Fibroblast of skin of abdomen (primary cell): ENCODE measurements around the gene DNAAF3.

Source experiments
- DNase-seq: peaks from one replicate; pipeline ENCODE4 v3.0.0-alpha.2; 2013

The DNAAF3 gene

GRCh38 chr19:55153652-55154264 is 12.7 kb downstream of the DNAAF3 start:
- DNase-seq: no peak

DNA sequence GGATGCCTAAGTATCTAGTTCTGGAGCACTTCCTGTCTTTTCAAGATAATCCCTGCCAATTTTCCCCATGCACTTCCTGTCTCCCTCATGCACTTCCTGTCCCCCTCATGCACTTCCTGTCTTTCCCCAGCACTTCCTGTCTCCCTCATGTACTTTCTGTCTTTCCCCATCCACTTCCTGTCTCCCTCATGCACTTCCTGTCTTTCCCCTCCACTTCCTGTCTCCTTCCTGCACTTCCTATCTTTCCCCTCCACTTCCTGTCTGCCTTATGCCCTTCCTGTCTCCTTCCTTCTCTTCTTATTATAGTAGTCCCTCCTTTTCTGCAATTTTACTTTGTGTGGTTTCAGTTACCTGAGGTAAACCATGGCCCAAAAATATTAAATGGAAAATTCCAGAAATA is 14.4 kb downstream of the DNAAF3 start:
- no peak for DNase-seq

- no peak for DNase-seq
Measured at GRCh38 chr19:55149078-55150003, 17.1 kb downstream of the DNAAF3 start, which contains the start of gene TNNT1. TNNT1 (minus strand) TSS chr19:55149206; CDS start chr19:55147157, 2,049 bp downstream.

- no peak for DNase-seq
Measured at GRCh38 chr19:55147545-55148251, 18.7 kb downstream of the DNAAF3 start.

DNA sequence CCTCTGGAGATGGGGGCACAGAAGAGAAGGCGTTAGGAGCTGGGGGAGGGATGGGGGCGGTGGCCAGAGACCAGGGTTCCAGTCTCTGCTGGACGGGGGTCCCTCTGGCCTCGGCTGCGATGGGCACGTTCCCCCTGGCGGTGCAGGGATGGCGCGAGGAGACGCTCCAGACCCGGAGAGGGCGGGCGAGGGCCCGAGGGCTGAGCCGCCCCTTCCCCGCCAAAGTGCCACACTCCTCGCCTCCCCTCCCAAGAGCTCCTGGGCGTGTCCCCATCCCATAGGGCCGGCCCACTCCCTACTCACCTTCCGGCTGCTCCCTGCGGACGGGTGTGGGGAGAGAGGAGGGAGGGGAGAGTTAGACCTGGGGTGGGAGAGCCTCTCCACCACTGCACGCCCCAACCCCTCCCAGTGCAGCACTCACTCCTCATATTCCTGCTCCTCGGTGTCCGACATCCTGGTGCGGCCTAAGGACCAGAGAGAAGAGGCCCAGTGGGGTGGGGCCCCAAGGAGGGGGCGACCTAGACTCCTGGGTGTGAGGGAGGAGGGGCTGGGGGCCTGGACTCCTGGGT is 19.6 kb downstream of the DNAAF3 start:
- DNase-seq: no peak

- no peak for DNase-seq
Measured at GRCh38 chr19:55146078-55146704, 20.2 kb downstream of the DNAAF3 start.

DNA sequence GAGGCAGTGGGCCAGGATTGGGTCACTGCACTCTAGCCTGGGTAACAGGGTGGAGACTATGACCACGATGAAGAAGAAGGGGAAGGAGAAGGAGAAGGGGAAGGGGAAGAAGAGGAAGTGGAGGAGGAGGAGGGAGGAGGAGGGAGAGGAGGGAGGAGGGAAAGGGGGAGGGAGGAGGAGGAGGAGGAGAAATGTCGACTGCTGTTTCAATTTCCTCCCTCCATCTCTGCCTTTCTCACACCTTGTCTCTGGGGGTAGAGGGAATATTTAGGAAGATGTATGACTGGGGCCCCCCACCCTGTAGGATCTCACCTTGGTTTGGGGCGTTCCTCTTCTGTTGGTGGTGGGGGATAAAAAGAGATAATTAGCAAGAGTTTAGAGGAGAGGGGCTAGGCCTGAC is 21.2 kb downstream of the DNAAF3 start:
- no peak for DNase-seq

GRCh38 chr19:55141696-55142095 is 24.7 kb downstream of the DNAAF3 start:
- DNase-seq: no peak

DNA sequence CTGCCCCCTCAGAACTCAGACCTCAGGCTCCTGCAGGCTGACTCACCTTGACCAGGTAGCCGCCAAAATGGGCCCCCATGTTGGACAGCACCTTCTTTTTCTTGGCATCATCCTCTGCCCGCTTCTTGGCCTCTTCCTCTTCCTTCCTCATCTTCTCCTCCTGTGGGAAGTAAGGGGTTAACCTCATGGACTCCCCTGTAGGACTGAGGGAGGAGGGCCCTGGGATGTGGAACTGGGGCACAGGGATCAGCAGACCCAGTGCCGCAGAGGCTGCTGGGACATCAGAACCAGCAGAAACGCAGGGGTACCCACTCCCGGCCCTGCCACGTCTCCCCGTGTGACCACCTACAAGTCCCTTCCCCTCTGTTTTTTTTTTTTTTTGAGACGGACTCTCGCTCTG is 28.5 kb downstream of the DNAAF3 start:
- no peak for DNase-seq

- no peak for DNase-seq
Measured at GRCh38 chr19:55136399-55137102, 29.9 kb downstream of the DNAAF3 start.

DNA sequence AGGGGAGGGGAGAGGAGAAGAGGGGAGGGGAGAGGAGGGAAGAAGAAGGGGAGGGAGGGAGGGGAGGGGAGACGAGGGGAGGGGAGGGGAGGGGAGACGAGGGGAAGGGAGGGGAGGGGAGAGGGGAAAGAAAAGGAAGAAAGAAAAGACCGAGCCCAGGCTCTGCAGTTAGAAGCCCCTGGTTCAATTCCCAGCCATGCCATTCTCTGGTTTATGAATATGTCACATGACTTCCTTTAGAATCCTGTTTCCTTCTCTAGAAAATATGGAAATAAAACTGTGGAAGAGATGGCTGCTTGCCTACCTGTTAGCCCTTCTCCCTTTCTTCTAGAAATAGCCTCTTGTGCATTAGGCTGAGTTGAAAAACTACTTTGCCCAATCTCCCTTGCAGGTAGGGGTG is 31.7 kb downstream of the DNAAF3 start:
- no peak for DNase-seq

- DNase-seq: no peak
Measured at GRCh38 chr19:55133639-55134444, 32.6 kb downstream of the DNAAF3 start.

- no peak for DNase-seq
Measured at GRCh38 chr19:55132453-55133129, 33.8 kb downstream of the DNAAF3 start.

GRCh38 chr19:55131421-55131820 is 35.0 kb downstream of the DNAAF3 start:
- peak; percentile 75 for DNase-seq

GRCh38 chr19:55119053-55119452 is 47.4 kb downstream of the DNAAF3 start:
- no peak for DNase-seq

- peak; percentile 25 for DNase-seq
Measured at GRCh38 chr19:55118401-55118991, 47.9 kb downstream of the DNAAF3 start.

DNA sequence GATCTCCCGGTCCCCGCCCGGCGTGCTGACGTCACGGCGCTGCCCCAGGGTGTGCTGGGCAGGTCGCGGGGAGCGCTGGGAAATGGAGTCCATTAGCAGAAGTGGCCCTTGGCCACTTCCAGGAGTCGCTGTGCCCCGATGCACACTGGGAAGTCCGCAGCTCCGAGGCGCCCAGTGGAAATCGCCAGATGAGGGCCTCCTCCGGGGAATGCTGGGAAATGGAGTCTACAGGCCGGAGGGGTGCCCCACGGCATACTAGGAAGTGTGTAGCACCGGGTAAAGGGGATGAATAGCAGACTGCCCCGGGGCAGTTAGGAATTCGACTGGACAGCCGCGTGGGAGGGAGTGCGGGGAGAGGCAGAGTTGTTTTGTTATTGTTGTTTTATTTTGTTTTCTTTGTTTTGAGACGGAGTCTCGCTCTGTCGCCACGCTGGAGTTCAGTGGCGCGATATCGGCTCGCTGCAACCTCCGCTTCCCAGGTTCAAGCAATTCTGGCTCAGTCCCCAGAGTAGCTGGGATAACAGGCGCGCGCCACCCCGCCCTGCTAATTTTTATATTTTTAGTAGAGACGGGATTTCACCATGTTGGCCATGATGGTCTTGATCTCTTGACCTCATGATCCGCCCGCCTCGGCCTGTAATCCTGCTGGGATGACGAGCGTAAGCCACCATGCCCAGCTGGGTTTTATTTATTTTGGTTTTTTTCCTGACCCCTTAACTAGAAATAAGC is 48.6 kb downstream of the DNAAF3 start:
- peak; percentile 99 for DNase-seq

- no peak for DNase-seq
Measured at GRCh38 chr19:55116859-55117662, 49.4 kb downstream of the DNAAF3 start, which contains the start of gene PPP1R12C. PPP1R12C (minus strand) TSS chr19:55117637; CDS start chr19:55117543, 94 bp downstream.
